Loucy (cell line): Measurements from ENCODE around the gene TBCD.

Experiments
- CTCF ChIP-seq: fragments of 200-600 bp; sonication (generic); conservative IDR thresholded peaks from 2 replicates; pipeline ENCODE4 v1.5.1; 2014; ENCODE audit warnings: mild to moderate bottlenecking, antibody characterized with exemption, low read length
- EZH2phosphoT487 ChIP-seq: fragments of 200-600 bp; IDR thresholded peaks from 2 replicates; pipeline ENCODE4 v1.6.1; 2018; ENCODE audit warnings: antibody characterized with exemption, mild to moderate bottlenecking, moderate library complexity, borderline replicate concordance

DNA sequence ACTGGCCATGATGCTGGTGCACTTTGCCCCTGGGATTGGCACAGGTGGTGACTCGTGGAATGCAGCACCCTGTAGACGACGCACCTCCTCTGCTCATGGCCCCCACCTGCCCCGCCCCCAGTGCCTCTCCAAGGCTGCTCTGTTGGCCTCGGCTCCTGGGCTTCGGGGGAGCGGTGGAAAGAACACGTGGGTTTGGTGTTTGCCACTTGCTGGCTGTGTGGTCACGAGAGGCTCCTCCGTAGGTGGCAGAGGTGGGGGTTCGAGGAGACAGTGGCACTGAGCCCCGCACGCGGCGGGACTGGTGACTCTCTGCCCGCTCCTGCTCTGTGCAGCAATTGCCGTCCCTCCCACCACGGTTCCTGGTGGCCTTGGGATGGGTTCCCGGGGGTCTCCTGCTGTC lies 170.8 kb downstream of the TBCD start:
- TF ChIP-seq CTCF: no peak
- no peak for TF ChIP-seq EZH2phosphoT487
